GM21529 (cell line): ENCODE measurements around the gene TRIM66.
A peak's percentile ranks its signal among the peaks of the same experiment; 100 is the strongest.

Source experiments
- ATAC-seq: cut with Tn5 transposase; IDR thresholded peaks from one replicate; pipeline ENCODE4 v1.9.1; 2021; ENCODE audit not compliant: unreplicated experiment

TRIM66 gene, protein sequence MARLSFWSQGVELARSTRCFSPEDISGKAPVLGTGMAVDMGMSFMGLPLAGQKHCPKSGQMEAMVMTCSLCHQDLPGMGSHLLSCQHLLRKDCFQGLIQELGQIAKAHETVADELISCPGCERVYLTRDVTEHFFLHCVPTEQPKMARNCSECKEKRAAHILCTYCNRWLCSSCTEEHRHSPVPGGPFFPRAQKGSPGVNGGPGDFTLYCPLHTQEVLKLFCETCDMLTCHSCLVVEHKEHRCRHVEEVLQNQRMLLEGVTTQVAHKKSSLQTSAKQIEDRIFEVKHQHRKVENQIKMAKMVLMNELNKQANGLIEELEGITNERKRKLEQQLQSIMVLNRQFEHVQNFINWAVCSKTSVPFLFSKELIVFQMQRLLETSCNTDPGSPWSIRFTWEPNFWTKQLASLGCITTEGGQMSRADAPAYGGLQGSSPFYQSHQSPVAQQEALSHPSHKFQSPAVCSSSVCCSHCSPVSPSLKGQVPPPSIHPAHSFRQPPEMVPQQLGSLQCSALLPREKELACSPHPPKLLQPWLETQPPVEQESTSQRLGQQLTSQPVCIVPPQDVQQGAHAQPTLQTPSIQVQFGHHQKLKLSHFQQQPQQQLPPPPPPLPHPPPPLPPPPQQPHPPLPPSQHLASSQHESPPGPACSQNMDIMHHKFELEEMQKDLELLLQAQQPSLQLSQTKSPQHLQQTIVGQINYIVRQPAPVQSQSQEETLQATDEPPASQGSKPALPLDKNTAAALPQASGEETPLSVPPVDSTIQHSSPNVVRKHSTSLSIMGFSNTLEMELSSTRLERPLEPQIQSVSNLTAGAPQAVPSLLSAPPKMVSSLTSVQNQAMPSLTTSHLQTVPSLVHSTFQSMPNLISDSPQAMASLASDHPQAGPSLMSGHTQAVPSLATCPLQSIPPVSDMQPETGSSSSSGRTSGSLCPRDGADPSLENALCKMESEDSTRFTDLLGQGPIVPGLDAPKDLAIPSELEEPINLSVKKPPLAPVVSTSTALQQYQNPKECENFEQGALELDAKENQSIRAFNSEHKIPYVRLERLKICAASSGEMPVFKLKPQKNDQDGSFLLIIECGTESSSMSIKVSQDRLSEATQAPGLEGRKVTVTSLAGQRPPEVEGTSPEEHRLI (N-terminal part only)

DNA sequence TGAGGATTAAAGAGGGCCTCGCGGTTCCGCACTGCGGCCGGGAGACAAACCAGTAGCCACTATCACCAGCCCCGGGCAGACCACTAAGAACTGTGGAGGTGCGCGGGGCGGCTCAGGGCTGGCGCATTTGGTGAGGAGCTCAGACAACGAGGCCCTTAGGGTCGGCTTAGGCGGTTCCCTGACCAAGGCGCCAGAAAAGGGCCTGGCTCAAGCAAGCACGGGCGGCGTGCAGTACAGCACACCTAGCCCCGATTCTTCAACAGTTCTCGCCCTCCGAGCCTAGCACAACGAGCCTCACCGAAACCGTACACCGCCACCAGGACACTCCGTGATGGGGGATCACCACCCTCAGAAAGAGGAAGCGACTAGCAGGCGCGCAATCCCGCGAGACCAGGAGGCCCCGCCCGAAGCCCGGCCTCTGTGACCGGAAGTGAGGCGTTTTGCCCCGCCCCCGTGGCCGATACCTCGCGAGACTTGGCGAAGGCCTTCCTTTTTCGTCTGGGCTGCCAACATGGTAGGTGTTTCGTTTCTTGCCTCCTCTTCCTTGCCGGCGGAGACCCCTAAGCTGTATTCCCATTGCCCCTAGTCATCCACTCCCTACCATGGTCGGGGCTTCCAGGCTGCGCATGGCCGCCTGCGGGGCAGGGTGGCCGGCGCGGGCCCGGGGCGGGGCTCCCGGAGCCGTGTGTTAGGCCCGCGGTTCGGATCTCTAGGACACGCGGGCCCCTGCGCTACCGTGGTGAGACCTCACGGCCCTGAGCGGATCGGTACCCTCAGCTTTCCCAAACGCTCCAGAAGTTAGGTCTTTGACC lies at the start of gene TRIM66, which contains the start of gene RPL27A:
TRIM66 (minus strand) TSS at position 363 of the 812 bp plus-strand sequence. CDS start 10,391 bp downstream, outside the sequence.
RPL27A (plus strand) TSS at position 490 of the 812 bp plus-strand sequence; CDS start at position 512, 22 bp downstream.
- peak; percentile 93 for ATAC-seq

DNA sequence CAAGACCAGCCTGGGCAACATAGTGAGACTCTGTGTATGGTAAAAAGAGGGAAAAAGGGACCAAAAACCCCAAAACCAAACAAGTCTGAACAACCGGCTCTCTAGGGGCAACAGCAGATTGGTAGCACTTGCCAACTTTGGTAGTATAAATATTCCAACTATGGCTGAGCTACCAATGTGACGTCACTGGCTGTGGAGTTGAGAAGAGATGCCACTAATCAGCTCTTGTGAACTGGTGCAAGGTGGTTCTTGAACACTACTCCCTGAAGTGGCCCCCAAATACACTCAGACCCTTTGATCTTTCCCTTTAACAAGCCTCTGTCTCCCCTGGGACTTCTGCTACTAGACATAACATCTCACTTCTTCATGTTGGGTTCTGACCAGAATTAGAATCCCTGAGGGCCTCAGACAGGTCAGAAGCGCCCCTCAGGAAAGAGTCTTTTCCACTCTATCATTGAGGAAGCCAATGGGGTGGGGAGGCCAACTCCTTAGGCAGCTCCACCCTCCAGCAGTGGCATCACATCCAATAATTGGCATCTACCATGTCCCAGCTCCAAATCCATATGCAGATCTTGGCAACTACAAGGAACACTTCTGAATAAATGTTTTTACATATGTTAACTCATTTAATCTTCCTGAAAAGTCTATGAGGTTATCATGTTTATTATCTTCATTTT lies 49.3 kb upstream of the TRIM66 start:
- no peak for ATAC-seq

DNA sequence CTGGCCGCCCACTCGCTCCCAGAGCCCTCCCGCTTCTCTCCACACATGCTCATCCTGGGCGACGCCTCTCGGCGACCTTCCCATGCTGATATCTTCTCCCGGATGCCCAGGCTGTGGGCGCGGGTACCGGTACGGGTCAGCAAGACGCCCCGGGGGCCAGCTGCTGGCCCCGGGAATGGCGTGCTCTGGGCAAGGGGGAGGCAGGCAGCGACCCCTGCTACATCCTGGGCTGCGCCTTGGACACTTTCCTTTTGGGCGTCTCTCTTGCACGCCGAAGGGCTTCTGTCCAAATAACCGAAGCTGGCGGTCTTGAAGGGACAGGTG lies 48.2 kb upstream of the TRIM66 start:
- no peak for ATAC-seq

DNA sequence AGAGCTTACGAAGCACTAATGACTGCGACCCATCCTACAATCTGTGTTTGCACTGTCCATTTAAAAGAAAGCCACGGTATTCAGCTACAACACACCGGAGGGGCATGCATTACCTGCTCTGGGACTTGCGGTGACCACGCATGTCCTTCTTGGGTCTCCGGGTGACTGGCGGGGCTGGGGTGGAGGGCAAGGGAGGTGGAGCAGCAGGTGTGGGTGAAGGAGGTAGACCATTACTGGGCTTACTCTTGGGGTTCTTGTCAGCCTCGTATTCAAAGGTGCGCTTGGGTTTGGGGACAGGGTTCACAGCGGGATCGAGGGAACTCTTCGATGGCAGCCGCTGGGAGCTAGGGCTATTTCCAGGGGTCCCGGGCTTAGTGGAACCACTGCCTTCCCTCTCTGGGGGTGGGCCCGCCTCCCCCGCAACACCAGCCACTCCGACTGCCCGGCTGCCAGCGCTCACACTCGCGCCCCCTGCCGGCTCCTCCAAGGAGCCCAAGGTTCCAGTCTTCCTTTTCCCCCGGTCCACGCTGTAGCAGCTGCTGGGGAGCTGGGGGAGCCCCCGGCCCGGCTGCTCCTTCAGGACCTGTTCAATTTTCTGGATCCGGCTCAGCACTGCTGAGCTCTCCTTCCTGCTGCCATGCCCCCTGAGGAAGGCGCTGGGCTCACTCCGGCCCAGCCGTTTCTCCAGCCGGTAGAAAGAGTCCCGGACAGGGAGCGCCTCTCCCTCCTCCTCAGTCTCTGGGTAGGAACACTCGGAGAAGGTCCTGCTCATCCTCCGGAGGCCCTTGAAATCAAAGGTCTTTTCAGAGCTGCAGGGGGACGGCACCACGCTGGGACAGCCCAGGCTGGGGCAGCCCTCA lies 47.6 kb upstream of the TRIM66 start:
- ATAC-seq, result no peak

DNA sequence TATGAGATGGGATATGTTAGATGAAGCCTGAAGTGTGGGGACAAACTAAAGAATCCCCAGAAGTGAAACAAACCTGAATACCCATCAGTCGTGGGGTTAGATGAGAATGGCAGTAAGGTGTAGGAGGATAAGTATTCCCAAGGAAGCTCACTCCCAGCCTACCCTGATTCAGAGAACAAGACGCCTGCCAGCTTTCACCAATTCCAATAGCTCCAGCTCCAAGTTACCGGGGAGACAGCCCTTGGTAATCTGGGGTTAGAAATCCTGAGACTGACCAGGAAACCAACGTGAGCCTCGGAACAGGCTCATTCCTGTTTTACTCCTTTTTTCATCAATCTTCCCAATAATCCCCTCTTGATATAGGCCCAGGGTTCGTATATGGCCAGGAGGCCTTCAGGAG lies 46.6 kb upstream of the TRIM66 start:
- no peak for ATAC-seq

DNA sequence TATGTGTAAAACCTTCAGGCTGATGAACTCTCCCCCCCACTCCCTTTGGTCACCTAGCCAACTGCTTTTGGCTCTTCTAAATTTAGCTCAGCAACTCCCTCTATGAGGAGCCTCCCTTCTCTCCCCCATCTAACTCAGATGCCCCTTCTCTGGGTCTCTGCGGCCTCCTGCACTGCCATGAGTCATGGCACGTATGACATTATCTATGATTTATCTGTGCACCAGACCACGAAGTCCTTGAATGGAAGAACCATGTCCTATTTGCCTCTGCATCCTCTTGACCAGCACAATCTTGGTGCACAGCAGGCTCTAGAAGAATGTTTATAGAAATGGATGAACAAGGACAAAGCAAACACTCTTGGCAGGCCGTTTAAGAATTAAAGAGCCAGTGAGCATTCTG lies 46.1 kb upstream of the TRIM66 start:
- no peak for ATAC-seq

DNA sequence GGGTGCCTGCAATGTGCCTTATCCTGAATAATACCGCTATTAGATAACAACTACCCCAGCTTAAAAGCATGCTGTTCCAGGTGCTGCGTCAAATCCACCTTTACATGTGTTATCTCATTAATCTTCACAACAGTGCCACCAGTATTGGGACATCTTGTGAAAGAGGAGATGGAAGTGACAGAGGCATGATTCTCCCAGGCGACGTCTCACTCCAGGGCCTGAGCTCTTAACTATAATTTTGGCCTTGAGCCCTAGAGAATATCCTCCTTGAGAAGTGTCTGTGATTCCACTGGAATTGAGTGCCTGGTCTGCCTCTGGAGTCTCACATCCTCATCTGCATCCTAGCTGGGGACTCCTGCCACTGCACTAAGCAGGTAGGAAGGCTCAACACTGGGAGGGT lies 43.9 kb upstream of the TRIM66 start:
- ATAC-seq, result no peak

DNA sequence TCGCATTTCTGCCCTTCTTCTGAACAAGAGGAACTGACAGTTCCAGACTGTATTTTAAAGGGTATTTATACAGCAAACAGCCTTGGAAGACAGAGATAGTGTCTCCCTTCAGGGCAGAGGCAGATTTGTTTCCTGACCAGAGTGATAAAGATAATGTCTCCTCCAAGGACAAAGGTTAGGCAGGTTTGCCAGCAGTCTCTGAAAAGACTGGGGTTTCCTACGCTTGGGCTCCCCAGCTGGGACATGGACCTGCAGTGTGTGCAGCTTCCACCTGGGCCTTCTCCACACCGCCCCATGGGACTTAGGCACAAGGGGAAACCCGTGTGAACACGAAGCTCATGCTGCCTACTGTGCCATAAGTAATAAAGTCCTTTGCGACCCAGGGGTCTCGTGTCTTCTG lies 42.2 kb upstream of the TRIM66 start:
- ATAC-seq, result no peak

DNA sequence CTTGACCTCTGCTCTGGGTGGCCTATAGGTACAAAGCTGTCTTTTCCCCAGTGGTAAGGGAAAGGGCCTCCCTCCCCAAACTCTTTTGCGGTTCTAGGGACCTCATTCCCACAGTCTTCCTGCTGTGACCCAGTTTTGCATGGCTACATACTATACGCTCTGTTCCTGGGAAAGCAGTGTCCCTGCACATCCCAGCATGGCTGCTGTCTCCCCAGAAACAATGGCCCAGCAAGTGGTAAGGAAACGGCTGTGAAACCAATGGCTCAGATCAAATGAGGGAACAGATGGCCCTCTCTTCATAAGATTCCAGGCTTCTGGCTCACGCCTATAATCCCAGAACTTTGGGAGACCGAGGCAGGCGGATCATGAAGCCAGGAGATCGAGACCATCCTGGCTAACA lies 41.2 kb upstream of the TRIM66 start:
- ATAC-seq, result no peak

DNA sequence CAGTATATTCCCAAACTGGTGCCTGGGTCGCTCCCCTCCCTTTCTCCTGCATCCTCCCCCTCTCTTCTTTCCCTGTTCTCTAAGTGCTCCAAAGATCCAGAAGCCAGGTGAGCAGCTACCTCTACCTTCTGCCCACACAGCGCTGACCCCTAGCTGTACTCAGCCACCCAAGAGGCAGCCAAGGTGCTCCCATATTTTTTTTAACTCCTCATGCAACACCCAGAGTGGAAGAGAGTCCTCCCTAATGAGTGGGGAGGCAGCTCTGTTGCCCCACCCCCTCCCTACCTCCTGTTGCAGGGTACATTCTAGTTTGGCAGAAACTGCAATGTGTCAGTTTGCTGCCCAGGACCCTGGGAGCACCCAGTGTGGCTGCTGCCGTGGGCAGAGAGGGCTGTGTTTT lies 40.3 kb upstream of the TRIM66 start:
- no peak for ATAC-seq

DNA sequence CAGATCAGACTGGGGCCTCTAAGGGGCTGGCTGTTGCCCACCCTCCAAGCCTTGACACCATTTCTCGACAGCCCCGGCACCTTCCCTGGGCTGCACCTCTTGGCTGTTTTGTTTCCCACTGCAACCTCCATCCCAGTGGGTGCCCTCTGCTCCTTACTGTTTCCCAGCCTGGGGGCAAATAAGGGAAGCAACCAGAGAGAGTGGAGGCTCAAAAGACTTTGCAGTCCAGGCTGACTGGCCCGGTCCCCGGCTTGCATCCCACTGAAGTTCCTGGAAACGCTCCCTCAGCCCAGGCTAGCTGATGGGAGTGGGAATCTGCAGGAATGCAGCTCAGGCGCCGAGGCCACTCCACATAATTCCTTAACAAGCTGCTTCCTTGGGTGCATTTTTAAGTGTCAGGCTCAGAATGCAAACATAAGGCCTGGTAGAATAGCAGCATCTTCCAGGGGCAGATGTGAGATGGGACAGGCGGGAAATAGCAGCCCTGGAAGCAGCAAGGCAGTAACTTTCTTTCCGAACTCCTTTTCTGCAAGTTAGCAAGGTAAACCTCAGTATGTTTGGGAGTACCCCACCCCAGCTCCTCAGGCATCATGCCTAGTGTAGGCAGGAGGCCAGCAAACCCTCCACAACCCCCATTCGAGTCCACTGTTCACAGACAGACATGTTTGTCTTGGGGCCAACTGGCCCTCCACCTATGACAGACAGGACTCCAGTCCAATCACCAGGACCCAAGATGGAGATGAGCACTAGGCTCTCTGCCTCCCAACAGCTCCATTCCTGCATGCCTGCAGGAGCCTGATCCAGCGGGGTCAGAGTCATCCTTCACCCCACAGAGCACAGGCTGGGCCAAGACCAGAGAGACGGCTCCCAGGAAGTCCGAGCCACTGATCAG lies 39.4 kb upstream of the TRIM66 start:
- no peak for ATAC-seq

DNA sequence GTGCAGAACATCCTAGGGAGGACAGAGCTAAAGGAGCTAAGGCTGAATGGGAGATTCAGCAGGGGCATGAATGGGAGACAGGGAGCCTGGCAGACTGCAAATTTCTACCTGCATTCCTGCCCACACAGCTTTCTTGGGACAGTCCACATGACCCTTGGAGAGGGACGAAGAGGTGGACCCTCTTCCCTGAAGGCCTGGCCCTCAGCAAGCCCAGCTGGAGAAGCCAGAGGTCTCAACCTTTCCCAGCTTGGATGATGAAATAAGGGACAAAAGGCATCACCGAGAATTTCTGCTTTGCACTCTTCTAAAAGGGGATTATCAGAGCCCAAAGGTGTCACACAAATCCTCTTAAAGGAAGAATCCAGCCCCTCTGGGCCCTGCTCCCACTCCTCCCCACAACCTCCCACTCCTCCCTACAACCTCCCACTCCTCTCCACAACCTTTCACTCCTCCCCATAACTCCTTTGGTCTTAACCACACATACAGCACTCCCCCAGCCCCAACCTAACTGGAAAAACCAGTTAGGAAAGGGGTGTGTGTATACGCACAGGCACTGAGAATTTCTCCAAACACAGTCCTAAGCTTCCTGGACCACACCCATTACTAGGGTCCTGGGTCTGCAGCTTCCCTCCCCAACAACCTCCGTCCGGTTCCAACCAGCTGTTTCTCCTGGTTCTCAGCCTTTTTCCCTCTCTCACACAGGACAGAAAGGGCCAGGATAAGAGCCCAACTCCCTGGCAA lies 38.6 kb upstream of the TRIM66 start:
- no peak for ATAC-seq

DNA sequence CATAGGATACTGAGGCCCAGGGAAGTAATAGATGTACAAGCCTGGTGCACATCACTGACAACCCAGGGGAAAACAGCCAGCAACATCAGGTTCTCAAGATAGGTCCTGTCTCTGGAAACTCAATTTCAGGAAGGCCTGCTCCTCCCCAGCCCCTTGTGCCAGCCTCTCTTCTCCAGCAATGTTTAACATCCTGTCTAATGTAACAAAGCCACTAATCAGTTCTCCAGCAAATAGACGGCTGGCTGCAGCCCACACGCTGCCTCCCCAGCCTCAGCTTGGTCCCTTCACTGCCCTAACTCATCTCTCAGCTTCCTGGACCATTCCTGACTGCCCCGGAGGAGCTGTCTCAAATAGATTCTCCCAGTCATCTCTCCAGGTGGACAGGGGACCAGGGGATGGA lies 37.9 kb upstream of the TRIM66 start:
- no peak for ATAC-seq

DNA sequence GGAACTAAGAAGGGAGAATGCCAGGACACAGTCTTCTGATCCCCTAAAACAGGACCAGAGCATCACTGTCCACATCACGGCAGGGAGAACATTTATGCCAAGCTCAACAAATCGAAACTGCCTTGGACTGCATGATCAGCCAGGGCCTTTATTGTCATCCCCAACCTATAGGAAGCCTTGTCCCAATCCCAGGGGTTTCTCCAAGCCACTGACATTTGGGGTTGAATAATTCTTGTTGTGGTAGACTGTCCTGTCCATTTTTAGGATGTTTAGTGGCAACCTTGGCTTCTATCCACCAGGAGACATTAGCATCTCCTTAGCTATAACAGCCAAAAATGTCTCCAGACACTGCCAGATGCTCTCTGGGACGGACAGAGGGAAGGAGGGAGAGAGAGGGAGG lies 37.3 kb upstream of the TRIM66 start:
- no peak for ATAC-seq

DNA sequence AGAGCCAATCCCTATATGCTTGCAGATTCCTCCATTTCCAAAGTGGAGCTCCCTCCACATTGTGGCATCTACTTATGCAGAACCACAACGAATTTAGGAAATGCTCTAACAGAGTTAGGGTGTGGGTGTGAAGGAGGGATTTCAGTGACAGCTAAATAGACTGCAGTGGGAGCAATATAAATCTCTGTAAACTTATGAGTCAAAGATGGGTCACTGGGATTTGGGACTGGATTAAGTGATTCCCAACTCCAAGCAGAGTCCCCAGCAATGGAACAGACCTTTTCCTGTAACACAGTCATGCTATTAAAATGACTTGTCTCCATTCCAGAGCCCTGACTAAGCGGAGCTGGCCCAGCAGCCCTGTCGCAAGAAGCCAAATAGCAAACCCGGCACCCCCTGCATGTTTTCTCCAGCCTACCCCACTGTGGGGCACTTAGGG lies 36.8 kb upstream of the TRIM66 start:
- ATAC-seq, result no peak

DNA sequence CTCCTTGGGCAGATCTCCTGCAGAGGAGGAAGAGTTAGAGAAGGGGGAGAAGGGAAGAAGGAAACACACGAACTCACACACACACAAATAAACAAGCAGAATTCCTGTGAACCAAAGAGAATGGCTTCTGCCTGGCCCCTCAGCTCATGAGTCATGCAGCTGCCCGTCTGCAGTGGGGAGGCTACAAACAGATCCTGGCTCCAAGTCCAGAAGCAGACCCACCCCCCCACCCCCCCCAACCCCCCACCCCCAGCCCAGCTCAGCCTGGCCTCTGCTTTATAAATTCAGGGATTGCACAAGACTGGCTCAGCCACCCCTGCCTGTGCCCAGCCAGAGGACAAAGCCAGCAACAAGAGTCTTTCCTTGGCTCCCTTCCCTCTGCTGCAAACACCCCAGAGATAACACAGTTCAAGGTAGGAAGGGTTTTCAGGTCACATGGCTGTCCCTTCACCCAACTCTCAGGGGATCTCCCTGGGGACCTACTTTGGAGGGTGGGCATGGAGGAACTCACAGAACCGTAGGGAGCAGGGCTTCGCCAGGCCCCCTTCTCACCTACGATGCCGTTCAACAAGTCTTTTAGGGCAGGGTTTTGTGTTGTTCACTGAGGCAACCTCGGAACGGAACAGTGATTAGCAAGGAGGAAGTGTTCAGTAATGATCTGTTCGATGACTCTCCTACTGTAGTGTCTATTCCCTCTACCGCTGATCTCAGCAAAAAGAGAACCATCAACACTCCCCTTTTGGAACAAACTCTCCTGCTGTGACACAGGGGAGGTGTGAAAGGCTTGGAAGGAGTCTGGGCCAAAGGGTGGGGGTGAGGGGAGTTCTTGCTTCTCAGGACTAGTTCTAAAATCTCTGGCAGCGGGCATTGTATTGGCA lies 35.6 kb upstream of the TRIM66 start:
- ATAC-seq, result peak; percentile 60

DNA sequence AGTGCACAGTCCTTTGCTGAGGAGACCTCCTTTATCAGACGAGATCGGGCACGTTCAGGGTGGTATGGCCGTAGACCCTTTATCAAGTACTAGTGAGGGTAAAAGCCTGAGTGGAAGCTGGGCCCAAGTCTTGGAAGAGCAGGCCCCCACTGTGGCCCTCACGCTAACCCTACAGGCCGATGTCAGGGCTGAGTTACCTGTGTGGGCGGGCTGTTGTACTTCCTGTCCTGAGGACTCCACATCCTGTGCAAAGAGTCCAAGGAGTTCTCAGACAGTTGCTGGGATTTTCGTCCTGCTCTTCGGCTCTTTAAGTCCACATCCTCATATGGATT lies 35.0 kb upstream of the TRIM66 start:
- no peak for ATAC-seq
